ENCODE measurements around the gene EDIL3.

EDIL3 gene

GRCh38 chr5:84411832-84412605 is 27.3 kb upstream of the EDIL3 start:
- no peak for TF ChIP-seq CTCF (IDR thresholded peaks at IDR 0.05; ENCODE audit: low read length, missing control alignments)
- no peak overlapping the region for H3K4me3 ChIP-seq (replicated peaks; ENCODE audit: low read depth, low read length)
- no peak for DNase-seq (ENCODE audit: low read depth)

- no peak for DNase-seq (ENCODE audit: low read depth)
- no peak overlapping the region for H3K4me3 ChIP-seq (replicated peaks; ENCODE audit: low read depth, low read length)
- no peak for TF ChIP-seq CTCF (IDR thresholded peaks at IDR 0.05; ENCODE audit: low read length, missing control alignments)
These were observed 21.4 kb upstream of the EDIL3 start for GRCh38 chr5:84406111-84406510.

GRCh38 chr5:84403773-84404172 is 19.1 kb upstream of the EDIL3 start:
- no peak overlapping the region for H3K4me3 ChIP-seq (replicated peaks; ENCODE audit: low read depth, low read length)
- peak; percentile 80 for DNase-seq (ENCODE audit: low read depth)
- no peak for TF ChIP-seq CTCF (IDR thresholded peaks at IDR 0.05; ENCODE audit: low read length, missing control alignments)

GRCh38 chr5:84397385-84397784 is 12.7 kb upstream of the EDIL3 start:
- H3K4me3 ChIP-seq (replicated peaks; ENCODE audit: low read depth, low read length) = no peak overlapping the region
- DNase-seq (ENCODE audit: low read depth) = no peak
- no peak for TF ChIP-seq CTCF (IDR thresholded peaks at IDR 0.05; ENCODE audit: low read length, missing control alignments)

GRCh38 chr5:84393969-84394368 is 9.3 kb upstream of the EDIL3 start:
- no peak for TF ChIP-seq CTCF (IDR thresholded peaks at IDR 0.05; ENCODE audit: low read length, missing control alignments)
- peak; percentile 78 for DNase-seq (ENCODE audit: low read depth)
- H3K4me3 ChIP-seq (replicated peaks; ENCODE audit: low read depth, low read length) = no peak overlapping the region

GRCh38 chr5:84392836-84393235 is 8.2 kb upstream of the EDIL3 start:
- no peak overlapping the region for H3K4me3 ChIP-seq (replicated peaks; ENCODE audit: low read depth, low read length)
- TF ChIP-seq CTCF (IDR thresholded peaks at IDR 0.05; ENCODE audit: low read length, missing control alignments) = no peak
- DNase-seq (ENCODE audit: low read depth) = no peak

GRCh38 chr5:84385705-84386104 is 1.0 kb upstream of the EDIL3 start:
- H3K4me3 ChIP-seq (replicated peaks; ENCODE audit: low read depth, low read length) = peak overlapping the region; percentile 72
- no peak for TF ChIP-seq CTCF (IDR thresholded peaks at IDR 0.05; ENCODE audit: low read length, missing control alignments)

More at GRCh38 chr5:84385705-84386104, 1.0 kb upstream of the EDIL3 start:
- DNase-seq (ENCODE audit: low read depth) = no peak

All from fibroblast of pulmonary artery (primary cell).